Measurements from ENCODE around the gene STARD7.
A peak's percentile ranks its signal among the peaks of the same experiment; 100 is the strongest.
"Not testable (repeated sequence)": the region's sequence is repeated elsewhere in the genome, so short reads cannot be mapped to it uniquely, and the experiment has no call there.

STARD7 gene, protein sequence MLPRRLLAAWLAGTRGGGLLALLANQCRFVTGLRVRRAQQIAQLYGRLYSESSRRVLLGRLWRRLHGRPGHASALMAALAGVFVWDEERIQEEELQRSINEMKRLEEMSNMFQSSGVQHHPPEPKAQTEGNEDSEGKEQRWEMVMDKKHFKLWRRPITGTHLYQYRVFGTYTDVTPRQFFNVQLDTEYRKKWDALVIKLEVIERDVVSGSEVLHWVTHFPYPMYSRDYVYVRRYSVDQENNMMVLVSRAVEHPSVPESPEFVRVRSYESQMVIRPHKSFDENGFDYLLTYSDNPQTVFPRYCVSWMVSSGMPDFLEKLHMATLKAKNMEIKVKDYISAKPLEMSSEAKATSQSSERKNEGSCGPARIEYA

GRCh38 chr2:96208143-96209010 is at the start of gene STARD7:
Gene STARD7 (minus strand): TSS chr2:96208827. CDS start chr2:96208434, 393 bp downstream.
- no peak for TF ChIP-seq EZH2phosphoT487 (IDR thresholded peaks at IDR 0.05; ENCODE audit: borderline replicate concordance)
- TF ChIP-seq, protein P1, sequence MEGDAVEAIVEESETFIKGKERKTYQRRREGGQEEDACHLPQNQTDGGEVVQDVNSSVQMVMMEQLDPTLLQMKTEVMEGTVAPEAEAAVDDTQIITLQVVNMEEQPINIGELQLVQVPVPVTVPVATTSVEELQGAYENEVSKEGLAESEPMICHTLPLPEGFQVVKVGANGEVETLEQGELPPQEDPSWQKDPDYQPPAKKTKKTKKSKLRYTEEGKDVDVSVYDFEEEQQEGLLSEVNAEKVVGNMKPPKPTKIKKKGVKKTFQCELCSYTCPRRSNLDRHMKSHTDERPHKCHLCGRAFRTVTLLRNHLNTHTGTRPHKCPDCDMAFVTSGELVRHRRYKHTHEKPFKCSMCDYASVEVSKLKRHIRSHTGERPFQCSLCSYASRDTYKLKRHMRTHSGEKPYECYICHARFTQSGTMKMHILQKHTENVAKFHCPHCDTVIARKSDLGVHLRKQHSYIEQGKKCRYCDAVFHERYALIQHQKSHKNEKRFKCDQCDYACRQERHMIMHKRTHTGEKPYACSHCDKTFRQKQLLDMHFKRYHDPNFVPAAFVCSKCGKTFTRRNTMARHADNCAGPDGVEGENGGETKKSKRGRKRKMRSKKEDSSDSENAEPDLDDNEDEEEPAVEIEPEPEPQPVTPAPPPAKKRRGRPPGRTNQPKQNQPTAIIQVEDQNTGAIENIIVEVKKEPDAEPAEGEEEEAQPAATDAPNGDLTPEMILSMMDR (conservative IDR thresholded peaks at IDR 0.05; ENCODE audit: low read length), result no peak
- Histone ChIP-seq H3K4me1 (ENCODE audit: insufficient read depth, low read length, poor library complexity, severe bottlenecking) (peaks cover 48% of the 10 kb centered on the region), H3K4me3 (ENCODE audit: low read length, poor library complexity, severe bottlenecking) (peak within 1 kb of the TSS; percentile 95), H3K4me2 (ENCODE audit: low read depth, low read length, poor library complexity, severe bottlenecking) (peak within 1 kb of the TSS; percentile 100), H3K79me2 (ENCODE audit: insufficient read depth, low read length) (peaks cover 75% of the 10 kb centered on the region), H3K36me3 (ENCODE audit: insufficient read depth, low read length) (no peaks in the 10 kb centered on the region), H4K20me1 (ENCODE audit: insufficient read depth, low read length, poor library complexity, severe bottlenecking) (peaks cover 46% of the 10 kb centered on the region), H2AFZ (ENCODE audit: low read length) (peak within 1 kb of the TSS; percentile 88), H3K9ac (ENCODE audit: low read depth, low read length, poor library complexity, severe bottlenecking) (peak within 1 kb of the TSS; percentile 94), H3K9me3 (ENCODE audit: insufficient read depth, low read depth, low read length) (no peaks in the 10 kb centered on the region), H3K27me3 (ENCODE audit: insufficient read depth, low read length, poor library complexity, severe bottlenecking) (no peaks in the 10 kb centered on the region), H3K9me2 (replicated peaks; ENCODE audit: low read depth, low read length) (no peaks in the 10 kb centered on the region), H3F3A (ENCODE audit: low read depth) (no peaks in the 10 kb centered on the region)

DNA sequence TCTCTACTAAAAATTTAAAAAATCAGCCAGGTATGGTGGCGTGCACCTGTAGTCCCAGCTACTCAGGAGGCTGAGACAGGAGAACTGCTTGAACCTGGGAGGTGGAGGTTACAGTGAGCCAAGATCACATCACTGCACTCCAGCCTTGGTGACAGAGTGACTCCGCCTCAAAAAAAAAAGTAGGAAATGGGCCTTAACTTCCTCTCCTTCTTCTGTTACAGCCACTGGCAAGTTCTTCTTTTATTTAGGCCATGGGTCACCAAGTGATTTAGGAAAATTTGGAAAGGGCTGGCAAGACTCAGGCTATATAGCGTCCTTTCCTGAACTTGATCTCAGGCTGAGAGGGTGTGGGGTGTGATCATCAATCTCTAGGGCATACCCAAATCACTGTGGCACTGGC is 49.1 kb upstream of the STARD7 start:
- H3K27me3 ChIP-seq (ENCODE audit: insufficient read depth, low read length, poor library complexity, severe bottlenecking); H3K4me3 ChIP-seq (ENCODE audit: low read length, poor library complexity, severe bottlenecking); H3F3A ChIP-seq (ENCODE audit: low read depth); H2AFZ ChIP-seq (ENCODE audit: low read length); H3K4me2 ChIP-seq (ENCODE audit: low read depth, low read length, poor library complexity, severe bottlenecking); H3K9me2 ChIP-seq (replicated peaks; ENCODE audit: low read depth, low read length); H3K9me3 ChIP-seq (ENCODE audit: insufficient read depth, low read depth, low read length): not testable (repeated sequence)
- peak overlapping the region; percentile 14 for H3K9ac ChIP-seq (ENCODE audit: low read depth, low read length, poor library complexity, severe bottlenecking)
- H3K36me3 ChIP-seq (ENCODE audit: insufficient read depth, low read length), result peaks cover 41% of the 10 kb centered on the region; the same call in 1 of the 2 replicates
- peaks cover 53% of the 10 kb centered on the region for H3K79me2 ChIP-seq (ENCODE audit: insufficient read depth, low read length)
- peaks cover 12% of the 10 kb centered on the region for H4K20me1 ChIP-seq (ENCODE audit: insufficient read depth, low read length, poor library complexity, severe bottlenecking)
- H3K4me1 ChIP-seq (ENCODE audit: insufficient read depth, low read length, poor library complexity, severe bottlenecking), result peaks cover 40% of the 10 kb centered on the region

- Histone ChIP-seq H2AFZ (ENCODE audit: low read length) (no peak overlapping the region), H3K9ac (ENCODE audit: low read depth, low read length, poor library complexity, severe bottlenecking) (no peak overlapping the region), H3K4me1 (ENCODE audit: insufficient read depth, low read length, poor library complexity, severe bottlenecking) (peaks cover 38% of the 10 kb centered on the region), H3K27me3 (ENCODE audit: insufficient read depth, low read length, poor library complexity, severe bottlenecking) (no peaks in the 10 kb centered on the region), H3K79me2 (ENCODE audit: insufficient read depth, low read length) (peaks cover 43% of the 10 kb centered on the region), H3K4me2 (ENCODE audit: low read depth, low read length, poor library complexity, severe bottlenecking) (peak overlapping the region; percentile 37), H4K20me1 (ENCODE audit: insufficient read depth, low read length, poor library complexity, severe bottlenecking) (peaks cover 9% of the 10 kb centered on the region), H3K9me2 (replicated peaks; ENCODE audit: low read depth, low read length) (no peaks in the 10 kb centered on the region), H3K4me3 (ENCODE audit: low read length, poor library complexity, severe bottlenecking) (no peak overlapping the region), H3K9me3 (ENCODE audit: insufficient read depth, low read depth, low read length) (no peaks in the 10 kb centered on the region), H3K36me3 (ENCODE audit: insufficient read depth, low read length) (peaks cover 49% of the 10 kb centered on the region; the same call in 1 of the 2 replicates), H3F3A (ENCODE audit: low read depth) (no peaks in the 10 kb centered on the region)
- TF ChIP-seq, protein P1 (conservative IDR thresholded peaks at IDR 0.05; ENCODE audit: low read length), result no peak
- TF ChIP-seq EZH2phosphoT487 (IDR thresholded peaks at IDR 0.05; ENCODE audit: borderline replicate concordance), result no peak
These were observed 48.0 kb upstream of the STARD7 start for GRCh38 chr2:96256611-96257113.

Data from Loucy (cell line).